Measurements from ENCODE around the gene RBMS1.

RBMS1 gene

DNA sequence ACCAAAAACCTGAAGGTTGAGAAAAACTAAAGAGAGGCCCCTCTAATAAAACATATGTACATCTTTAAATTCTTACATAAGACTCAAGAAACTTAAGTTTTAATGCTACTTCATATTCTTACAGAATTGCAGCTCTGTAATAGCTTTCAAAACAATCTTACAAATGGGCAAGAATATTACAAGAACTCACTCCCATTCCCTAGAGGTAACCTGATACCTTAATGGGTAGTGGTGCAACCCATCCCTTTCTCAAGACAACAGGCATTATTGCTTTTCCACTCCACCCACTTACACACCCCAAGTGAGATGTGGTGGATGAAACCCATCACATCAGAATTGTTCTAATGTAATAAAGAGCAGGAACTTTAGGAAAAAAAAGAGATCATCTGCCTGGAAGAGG is 103.7 kb downstream of the RBMS1 start:
- H3K4me3 ChIP-seq (ENCODE audit: low read length) = no peak overlapping the region
- no peak overlapping the region for H3K4me2 ChIP-seq (ENCODE audit: low read depth, low read length)
- H2AFZ ChIP-seq (ENCODE audit: low read length) = no peak overlapping the region
- TF ChIP-seq CTCF (IDR thresholded peaks at IDR 0.05; ENCODE audit: low read length) (no peak), EZH2 (optimal IDR thresholded peaks at IDR 0.05; ENCODE audit: low read depth, low read length) (no peak), EZH2phosphoT487 (IDR thresholded peaks at IDR 0.05; ENCODE audit: low read length) (no peak)
- H3K9ac ChIP-seq (ENCODE audit: low read length) = no peak overlapping the region
- H3K4me1 ChIP-seq (ENCODE audit: low read length) = peaks cover 19% of the 10 kb centered on the region
- no peak for DNase-seq
- no peaks in the 10 kb centered on the region for H3K9me3 ChIP-seq (replicated peaks; ENCODE audit: insufficient read depth, low read length)
- no peaks in the 10 kb centered on the region; the same call in 1 of the 2 replicates for H3K27me3 ChIP-seq (replicated peaks; ENCODE audit: insufficient read depth, low read length)
- H3K36me3 ChIP-seq (replicated peaks; ENCODE audit: insufficient read depth, low read length) = no peaks in the 10 kb centered on the region
- H3F3A ChIP-seq (ENCODE audit: insufficient read depth, low read length) = peaks cover 10% of the 10 kb centered on the region
- H3K79me2 ChIP-seq (ENCODE audit: low read length) = peaks cover 60% of the 10 kb centered on the region
- H4K20me1 ChIP-seq (ENCODE audit: insufficient read depth, low read length) = peaks cover 4% of the 10 kb centered on the region; the same call in 1 of the 2 replicates
- H3K27ac ChIP-seq (ENCODE audit: low read length) = no peak overlapping the region
- H3K9me2 ChIP-seq (replicated peaks; ENCODE audit: insufficient read depth, low read length) = no peaks in the 10 kb centered on the region

GRCh38 chr2:160388464-160389263 is 104.9 kb downstream of the RBMS1 start:
- no peaks in the 10 kb centered on the region for H3K9me3 ChIP-seq (replicated peaks; ENCODE audit: insufficient read depth, low read length)
- H2AFZ ChIP-seq (ENCODE audit: low read length) = no peak overlapping the region
- no peaks in the 10 kb centered on the region for H3K9me2 ChIP-seq (replicated peaks; ENCODE audit: insufficient read depth, low read length)
- H3K9ac ChIP-seq (ENCODE audit: low read length) = no peak overlapping the region
- TF ChIP-seq EZH2phosphoT487 (IDR thresholded peaks at IDR 0.05; ENCODE audit: low read length) (no peak), EZH2 (optimal IDR thresholded peaks at IDR 0.05; ENCODE audit: low read depth, low read length) (no peak), CTCF (IDR thresholded peaks at IDR 0.05; ENCODE audit: low read length) (no peak)
- peak overlapping the region; percentile 21; the same call in 1 of the 2 replicates for H3K4me2 ChIP-seq (ENCODE audit: low read depth, low read length)
- no peaks in the 10 kb centered on the region for H3F3A ChIP-seq (ENCODE audit: insufficient read depth, low read length)
- no peak for DNase-seq
- peaks cover 4% of the 10 kb centered on the region; the same call in 1 of the 2 replicates for H4K20me1 ChIP-seq (ENCODE audit: insufficient read depth, low read length)
- H3K27me3 ChIP-seq (replicated peaks; ENCODE audit: insufficient read depth, low read length) = no peaks in the 10 kb centered on the region; the same call in 1 of the 2 replicates
- no peak overlapping the region for H3K27ac ChIP-seq (ENCODE audit: low read length)
- H3K4me3 ChIP-seq (ENCODE audit: low read length) = no peak overlapping the region
- H3K79me2 ChIP-seq (ENCODE audit: low read length) = peaks cover 60% of the 10 kb centered on the region
- no peaks in the 10 kb centered on the region for H3K36me3 ChIP-seq (replicated peaks; ENCODE audit: insufficient read depth, low read length)
- H3K4me1 ChIP-seq (ENCODE audit: low read length) = peaks cover 9% of the 10 kb centered on the region

GRCh38 chr2:160387558-160388262 is 105.9 kb downstream of the RBMS1 start:
- Histone ChIP-seq H3K36me3 (replicated peaks; ENCODE audit: insufficient read depth, low read length) (no peaks in the 10 kb centered on the region), H3K27me3 (replicated peaks; ENCODE audit: insufficient read depth, low read length) (no peaks in the 10 kb centered on the region), H3K9ac (ENCODE audit: low read length) (no peak overlapping the region), H3K79me2 (ENCODE audit: low read length) (peaks cover 54% of the 10 kb centered on the region), H4K20me1 (ENCODE audit: insufficient read depth, low read length) (peaks cover 4% of the 10 kb centered on the region; the same call in 1 of the 2 replicates), H3K4me3 (ENCODE audit: low read length) (no peak overlapping the region), H3F3A (ENCODE audit: insufficient read depth, low read length) (no peaks in the 10 kb centered on the region), H3K4me2 (ENCODE audit: low read depth, low read length) (no peak overlapping the region), H3K27ac (ENCODE audit: low read length) (no peak overlapping the region), H3K9me2 (replicated peaks; ENCODE audit: insufficient read depth, low read length) (no peaks in the 10 kb centered on the region), H3K4me1 (ENCODE audit: low read length) (peaks cover 7% of the 10 kb centered on the region; the same call in 1 of the 2 replicates), H2AFZ (ENCODE audit: low read length) (no peak overlapping the region), H3K9me3 (replicated peaks; ENCODE audit: insufficient read depth, low read length) (no peaks in the 10 kb centered on the region)
- TF ChIP-seq EZH2phosphoT487 (IDR thresholded peaks at IDR 0.05; ENCODE audit: low read length) = no peak
- TF ChIP-seq CTCF (IDR thresholded peaks at IDR 0.05; ENCODE audit: low read length) = no peak
- no peak for DNase-seq

All from MM.1S (cell line).